OCI-LY1 (cell line): Measurements from ENCODE around the gene SUCNR1.

Experiments used
- CTCF ChIP-seq: fragments of 200-600 bp; sonication (generic), shearing (Covaris generic); IDR thresholded peaks from 2 replicates; pipeline ENCODE4 v1.5.1; 2017; ENCODE audit warnings: mild to moderate bottlenecking, antibody characterized with exemption, low read length, moderate library complexity, mixed read lengths
- EZH2 ChIP-seq: fragments of 200-600 bp; sonication (generic), shearing (Covaris generic); IDR thresholded peaks from 2 replicates; pipeline ENCODE4 v1.8.0; 2017; ENCODE audit warnings: borderline replicate concordance, mixed run types, mild to moderate bottlenecking, antibody characterized with exemption, low read length, moderate library complexity, mixed read lengths

GRCh38 chr3:151890721-151891141 is 17.3 kb downstream of the SUCNR1 start:
- TF ChIP-seq CTCF = no peak
- no peak for TF ChIP-seq EZH2
